SK-N-SH treated with all-trans-retinoic acid at 6 μM for 48 hours (cell line): Measurements from ENCODE around the gene KLHL3.

Experiments used
- ATAC-seq: fragments of 200-7000 bp; cut with Tn5 transposase; 3 replicates; pipeline ENCODE4 v1.9.1; 2020; ENCODE audit warnings: mild to moderate bottlenecking, moderate library complexity
- ARNTL ChIP-seq: fragments of 450-650 bp; formaldehyde crosslinking; IDR thresholded peaks from 2 replicates; pipeline ENCODE4 v1.5.0; 2020; ENCODE audit warnings: low read depth, mild to moderate bottlenecking, moderate library complexity, borderline replicate concordance
- BACH2 ChIP-seq: fragments of 250-450 bp; sonication (Bioruptor Pico); IDR thresholded peaks from 2 replicates; pipeline ENCODE4 v1.9.0; 2021; ENCODE audit warnings: mild to moderate bottlenecking, borderline replicate concordance
- CSDC2 ChIP-seq: fragments of 250-450 bp; sonication (Bioruptor Pico); IDR thresholded peaks from 2 replicates; pipeline ENCODE4 v1.5.0; 2020; ENCODE audit warnings: mild to moderate bottlenecking, moderate library complexity
- ESRRG ChIP-seq: fragments of 250-450 bp; sonication (Bioruptor Pico); IDR thresholded peaks from 2 replicates; pipeline ENCODE4 v1.6.1; 2021; ENCODE audit warnings: mild to moderate bottlenecking
- GLIS3 ChIP-seq: fragments of 250-450 bp; sonication (Bioruptor Pico); IDR thresholded peaks from 2 replicates; pipeline ENCODE4 v1.5.0; 2020; ENCODE audit warnings: mild to moderate bottlenecking, moderate library complexity
- ISL1 ChIP-seq: fragments of 250-450 bp; sonication (Bioruptor Pico); IDR thresholded peaks from 2 replicates; pipeline ENCODE4 v2.1.2; 2022; ENCODE audit warnings: mild to moderate bottlenecking, moderate library complexity
- OSR1 ChIP-seq: fragments of 250-450 bp; sonication (Bioruptor Pico); IDR thresholded peaks from 2 replicates; pipeline ENCODE4 v1.8.0; 2022; ENCODE audit warnings: moderate library complexity, mild to moderate bottlenecking, inconsistent platforms
- PPARA ChIP-seq: fragments of 250-450 bp; sonication (Bioruptor Pico); IDR thresholded peaks from 2 replicates; pipeline ENCODE4 v1.5.0; 2020; ENCODE audit warnings: mild to moderate bottlenecking, borderline replicate concordance
- RARB ChIP-seq: fragments of 250-450 bp; sonication (Bioruptor Pico); IDR thresholded peaks from 2 replicates; pipeline ENCODE4 v1.8.0; 2021; ENCODE audit warnings: mild to moderate bottlenecking, moderate library complexity
- SNAI2 ChIP-seq: fragments of 250-450 bp; sonication (Bioruptor Pico); IDR thresholded peaks from 2 replicates; pipeline ENCODE4 v1.5.0; 2020; ENCODE audit warnings: mild to moderate bottlenecking, moderate library complexity
- TCF4 ChIP-seq: fragments of 250-450 bp; sonication (Bioruptor Pico); IDR thresholded peaks from 2 replicates; pipeline ENCODE4 v1.8.0; 2021; ENCODE audit warnings: mild to moderate bottlenecking, moderate library complexity, borderline replicate concordance
- TOX ChIP-seq: fragments of 250-450 bp; sonication (Bioruptor Pico); IDR thresholded peaks from 2 replicates; pipeline ENCODE4 v1.8.0; 2021; ENCODE audit warnings: mild to moderate bottlenecking, moderate library complexity, borderline replicate concordance
- ZC3H10 ChIP-seq: fragments of 250-450 bp; sonication (Bioruptor Pico); IDR thresholded peaks from 2 replicates; pipeline ENCODE4 v1.5.1; 2021; ENCODE audit warnings: mild to moderate bottlenecking, moderate library complexity
- ZFP3 ChIP-seq: fragments of 250-450 bp; sonication (Bioruptor Pico); IDR thresholded peaks from 2 replicates; pipeline ENCODE4 v1.5.0; 2020; ENCODE audit warnings: mild to moderate bottlenecking, moderate library complexity
- ZFP30 ChIP-seq: fragments of 450-650 bp; formaldehyde crosslinking; IDR thresholded peaks from 2 replicates; pipeline ENCODE4 v1.5.0; 2022; ENCODE audit warnings: mild to moderate bottlenecking, moderate library complexity
- ZNF565 ChIP-seq: fragments of 450-650 bp; formaldehyde crosslinking; conservative IDR thresholded peaks from 2 replicates; pipeline ENCODE4 v1.5.0; 2020; ENCODE audit warnings: low read depth, mild to moderate bottlenecking, moderate library complexity
- ZNF70 ChIP-seq: fragments of 450-650 bp; formaldehyde crosslinking; IDR thresholded peaks from 2 replicates; pipeline ENCODE4 v1.5.0; 2020; ENCODE audit warnings: mild to moderate bottlenecking, moderate library complexity
- ZNF8 ChIP-seq: fragments of 450-650 bp; formaldehyde crosslinking; IDR thresholded peaks from 2 replicates; pipeline ENCODE4 v1.5.0; 2020; ENCODE audit warnings: mild to moderate bottlenecking, moderate library complexity
- TF ChIP-seq, protein P1 (sequence below): fragments of 250-450 bp; sonication (Bioruptor Pico); IDR thresholded peaks from 2 replicates; pipeline ENCODE4 v1.8.0; 2021; ENCODE audit warnings: low read depth, mild to moderate bottlenecking, moderate library complexity, borderline replicate concordance
- TF ChIP-seq, protein P2 (sequence below): fragments of 250-450 bp; sonication (Bioruptor Pico); IDR thresholded peaks from 2 replicates; pipeline ENCODE4 v1.5.1; 2021; ENCODE audit warnings: mild to moderate bottlenecking, moderate library complexity
- TF ChIP-seq, protein P3 (sequence below): fragments of 250-450 bp; sonication (Bioruptor Pico); IDR thresholded peaks from 2 replicates; pipeline ENCODE4 v1.5.0; 2020; ENCODE audit warnings: mild to moderate bottlenecking, moderate library complexity

Gene KLHL3

DNA sequence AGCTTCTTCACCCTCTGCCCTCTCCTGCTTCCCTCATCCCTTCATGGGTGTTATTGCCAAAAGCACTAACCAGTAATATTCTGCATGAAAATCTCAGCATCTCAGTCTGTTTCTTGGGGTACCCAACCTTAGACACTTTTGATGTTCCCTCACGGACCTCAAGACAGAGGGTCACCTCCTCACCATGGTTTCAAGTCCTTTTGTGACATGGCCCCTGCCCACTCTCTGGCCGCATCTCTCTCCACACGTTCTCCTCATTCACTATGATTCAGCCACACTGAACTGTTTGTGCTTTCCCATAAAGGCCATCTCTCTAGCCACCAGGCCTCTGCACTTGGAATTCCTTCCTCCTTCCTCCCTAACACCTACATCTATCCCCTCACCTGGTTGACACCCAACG is 125.3 kb downstream of the KLHL3 start:
- TF ChIP-seq, protein P1, sequence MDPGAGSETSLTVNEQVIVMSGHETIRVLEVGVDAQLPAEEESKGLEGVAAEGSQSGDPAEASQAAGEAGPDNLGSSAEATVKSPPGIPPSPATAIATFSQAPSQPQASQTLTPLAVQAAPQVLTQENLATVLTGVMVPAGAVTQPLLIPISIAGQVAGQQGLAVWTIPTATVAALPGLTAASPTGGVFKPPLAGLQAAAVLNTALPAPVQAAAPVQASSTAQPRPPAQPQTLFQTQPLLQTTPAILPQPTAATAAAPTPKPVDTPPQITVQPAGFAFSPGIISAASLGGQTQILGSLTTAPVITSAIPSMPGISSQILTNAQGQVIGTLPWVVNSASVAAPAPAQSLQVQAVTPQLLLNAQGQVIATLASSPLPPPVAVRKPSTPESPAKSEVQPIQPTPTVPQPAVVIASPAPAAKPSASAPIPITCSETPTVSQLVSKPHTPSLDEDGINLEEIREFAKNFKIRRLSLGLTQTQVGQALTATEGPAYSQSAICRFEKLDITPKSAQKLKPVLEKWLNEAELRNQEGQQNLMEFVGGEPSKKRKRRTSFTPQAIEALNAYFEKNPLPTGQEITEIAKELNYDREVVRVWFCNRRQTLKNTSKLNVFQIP (CRISPR knock-in tag), result no peak
- no peak for TF ChIP-seq ZNF8
- peak; percentile 52; the same call in 1 of the 2 replicates for TF ChIP-seq ZNF70
- no peak for ATAC-seq

DNA sequence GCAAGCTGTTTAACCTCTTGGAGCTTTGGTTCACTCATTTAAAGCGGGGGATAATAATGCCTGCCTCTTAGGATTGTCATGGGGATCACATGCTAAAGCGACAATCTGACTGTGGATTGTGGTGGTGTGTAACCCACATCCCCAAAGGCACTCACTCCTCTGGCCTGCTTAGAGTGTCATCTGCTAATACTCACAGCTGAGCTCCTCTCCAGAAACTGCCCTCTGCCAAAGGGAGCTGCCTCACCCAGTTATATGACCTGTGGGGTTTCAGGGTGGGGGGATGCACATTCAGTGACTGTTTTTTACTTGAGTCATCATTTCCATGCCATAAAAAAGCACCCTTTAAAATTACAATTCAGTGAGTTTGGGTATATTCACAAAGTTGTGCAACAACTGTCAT is 126.8 kb downstream of the KLHL3 start:
- ATAC-seq, result no peak
- TF ChIP-seq ZNF565 (no peak), ZFP30 (CRISPR knock-in tag) (no peak), ZNF8 (no peak), ARNTL (CRISPR knock-in tag) (no peak), GLIS3 (CRISPR knock-in tag) (no peak), ISL1 (no peak), BACH2 (CRISPR knock-in tag) (no peak), TOX (CRISPR knock-in tag) (no peak), ESRRG (CRISPR knock-in tag) (no peak)

DNA sequence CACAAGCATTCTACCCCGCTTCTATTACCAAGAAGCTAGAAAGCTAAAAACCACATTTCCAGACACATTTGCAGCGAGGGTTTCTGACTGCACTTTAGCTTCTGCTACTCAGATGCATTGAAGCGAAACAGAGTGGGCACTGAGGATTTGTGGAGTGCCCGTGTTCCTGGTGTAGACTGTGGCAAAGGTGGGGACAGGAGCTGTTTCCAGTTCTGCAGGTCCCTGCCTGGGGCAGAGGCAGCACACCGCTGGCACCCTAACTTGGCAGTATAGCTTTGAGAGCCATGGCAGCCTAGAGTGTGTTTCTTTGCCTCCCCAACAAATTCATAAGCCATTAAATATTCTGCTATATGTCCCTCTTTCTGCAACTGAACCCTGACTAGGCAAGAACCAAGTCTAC is 128.1 kb downstream of the KLHL3 start:
- ATAC-seq, result no peak
- TF ChIP-seq TOX (CRISPR knock-in tag) (no peak), ARNTL (CRISPR knock-in tag) (no peak), GLIS3 (CRISPR knock-in tag) (no peak), ESRRG (CRISPR knock-in tag) (no peak), BACH2 (CRISPR knock-in tag) (no peak), ZFP3 (CRISPR knock-in tag) (no peak), PPARA (no peak), OSR1 (CRISPR knock-in tag) (no peak), TCF4 (CRISPR knock-in tag) (no peak), ISL1 (no peak), ZC3H10 (CRISPR knock-in tag) (no peak), ZNF565 (no peak), CSDC2 (no peak), ZFP30 (CRISPR knock-in tag) (no peak), ZNF70 (no peak), RARB (CRISPR knock-in tag) (no peak)
- TF ChIP-seq, protein P2, sequence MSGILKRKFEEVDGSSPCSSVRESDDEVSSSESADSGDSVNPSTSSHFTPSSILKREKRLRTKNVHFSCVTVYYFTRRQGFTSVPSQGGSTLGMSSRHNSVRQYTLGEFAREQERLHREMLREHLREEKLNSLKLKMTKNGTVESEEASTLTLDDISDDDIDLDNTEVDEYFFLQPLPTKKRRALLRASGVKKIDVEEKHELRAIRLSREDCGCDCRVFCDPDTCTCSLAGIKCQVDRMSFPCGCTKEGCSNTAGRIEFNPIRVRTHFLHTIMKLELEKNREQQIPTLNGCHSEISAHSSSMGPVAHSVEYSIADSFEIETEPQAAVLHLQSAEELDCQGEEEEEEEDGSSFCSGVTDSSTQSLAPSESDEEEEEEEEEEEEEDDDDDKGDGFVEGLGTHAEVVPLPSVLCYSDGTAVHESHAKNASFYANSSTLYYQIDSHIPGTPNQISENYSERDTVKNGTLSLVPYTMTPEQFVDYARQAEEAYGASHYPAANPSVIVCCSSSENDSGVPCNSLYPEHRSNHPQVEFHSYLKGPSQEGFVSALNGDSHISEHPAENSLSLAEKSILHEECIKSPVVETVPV (CRISPR knock-in tag), result no peak
- TF ChIP-seq, protein P1 (CRISPR knock-in tag), result no peak
- TF ChIP-seq, all 23 proteins: peak for 0

DNA sequence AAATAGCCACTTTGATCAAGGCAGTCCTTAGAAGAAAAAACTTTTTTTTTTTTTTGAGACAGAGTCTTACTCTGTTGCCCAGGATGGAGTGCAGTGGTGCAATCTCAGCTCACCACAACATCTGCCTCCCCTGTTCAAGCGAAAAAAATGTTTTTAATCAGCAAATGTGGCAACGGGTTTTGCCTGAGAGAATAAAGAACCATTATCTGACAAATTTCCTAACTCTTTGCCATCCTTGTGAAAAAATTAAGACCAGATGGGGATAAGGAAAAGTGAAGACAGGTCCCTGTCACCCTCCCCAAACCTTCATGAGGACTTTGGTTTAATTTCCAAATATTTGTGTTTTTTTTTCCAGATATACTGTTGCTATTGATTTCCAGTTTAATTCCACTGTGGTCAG is 129.5 kb downstream of the KLHL3 start:
- no peak for TF ChIP-seq TCF4 (CRISPR knock-in tag)
- TF ChIP-seq, protein P3, sequence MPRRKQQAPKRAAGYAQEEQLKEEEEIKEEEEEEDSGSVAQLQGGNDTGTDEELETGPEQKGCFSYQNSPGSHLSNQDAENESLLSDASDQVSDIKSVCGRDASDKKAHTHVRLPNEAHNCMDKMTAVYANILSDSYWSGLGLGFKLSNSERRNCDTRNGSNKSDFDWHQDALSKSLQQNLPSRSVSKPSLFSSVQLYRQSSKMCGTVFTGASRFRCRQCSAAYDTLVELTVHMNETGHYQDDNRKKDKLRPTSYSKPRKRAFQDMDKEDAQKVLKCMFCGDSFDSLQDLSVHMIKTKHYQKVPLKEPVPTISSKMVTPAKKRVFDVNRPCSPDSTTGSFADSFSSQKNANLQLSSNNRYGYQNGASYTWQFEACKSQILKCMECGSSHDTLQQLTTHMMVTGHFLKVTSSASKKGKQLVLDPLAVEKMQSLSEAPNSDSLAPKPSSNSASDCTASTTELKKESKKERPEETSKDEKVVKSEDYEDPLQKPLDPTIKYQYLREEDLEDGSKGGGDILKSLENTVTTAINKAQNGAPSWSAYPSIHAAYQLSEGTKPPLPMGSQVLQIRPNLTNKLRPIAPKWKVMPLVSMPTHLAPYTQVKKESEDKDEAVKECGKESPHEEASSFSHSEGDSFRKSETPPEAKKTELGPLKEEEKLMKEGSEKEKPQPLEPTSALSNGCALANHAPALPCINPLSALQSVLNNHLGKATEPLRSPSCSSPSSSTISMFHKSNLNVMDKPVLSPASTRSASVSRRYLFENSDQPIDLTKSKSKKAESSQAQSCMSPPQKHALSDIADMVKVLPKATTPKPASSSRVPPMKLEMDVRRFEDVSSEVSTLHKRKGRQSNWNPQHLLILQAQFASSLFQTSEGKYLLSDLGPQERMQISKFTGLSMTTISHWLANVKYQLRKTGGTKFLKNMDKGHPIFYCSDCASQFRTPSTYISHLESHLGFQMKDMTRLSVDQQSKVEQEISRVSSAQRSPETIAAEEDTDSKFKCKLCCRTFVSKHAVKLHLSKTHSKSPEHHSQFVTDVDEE (CRISPR knock-in tag), result no peak
- TF ChIP-seq ZNF70, result no peak
- no peak for TF ChIP-seq SNAI2
- TF ChIP-seq TOX (CRISPR knock-in tag), result no peak
- ATAC-seq, result no peak
